Sigmoid colon (tissue), 7 donors: ENCODE measurements around the gene POLR1C. TPM values are rescaled to one million over a fixed set of nuclear protein-coding genes. Genes with fewer than 3 reads are reported as not detected.

ENCODE experiments used
- DNase-seq: peaks from one replicate; pipeline ENCODE4 v3.0.0-alpha.2; 2019
- H3K27ac ChIP-seq, 4 donors: fragments of 200-600 bp; sonication (generic); one replicate each; pipeline ENCODE4 v1.5.1; 2016 to 2019; ENCODE audit warnings: mild to moderate bottlenecking in 1 of 4
- H3K27me3 ChIP-seq, 3 donors: fragments of 200-600 bp; sonication (generic); one replicate each; pipeline ENCODE4 v1.5.1; 2019; ENCODE audit warnings: mild to moderate bottlenecking in 1 of 3
- H3K36me3 ChIP-seq, 4 donors: fragments of 200-600 bp; sonication (generic); one replicate each; pipeline ENCODE4 v1.5.1; 2016 to 2019
- H3K4me1 ChIP-seq, 4 donors: fragments of 200-600 bp; sonication (generic); one replicate each; pipeline ENCODE4 v1.5.1; 2017 to 2019
- H3K4me3 ChIP-seq, 4 donors: fragments of 200-600 bp; sonication (generic); one replicate each; pipeline ENCODE4 v1.5.1; 2017 to 2019; ENCODE audit warnings: mild to moderate bottlenecking in 2 of 4, moderate library complexity in 1 of 4
- H3K9me3 ChIP-seq, 4 donors: fragments of 200-600 bp in 3 of 4; sonication (generic) in 3 of 4; one replicate each; pipeline versions ENCODE4 v1.5.1 to v1.6.1; 2013 to 2019
- EP300 ChIP-seq, 4 donors: sonication (generic); formaldehyde crosslinking; IDR thresholded peaks; one replicate each; pipeline ENCODE4 v1.6.1; 2017; ENCODE audit warnings: antibody characterized with exemption in 4 of 4
- POLR2A ChIP-seq, 2 donors: fragments of 450-650 bp; IDR thresholded peaks; one replicate each; pipeline ENCODE4 v1.6.1; 2016; ENCODE audit warnings: antibody characterized with exemption in 2 of 2, mild to moderate bottlenecking in 2 of 2, moderate library complexity in 2 of 2
- POLR2AphosphoS5 ChIP-seq, 4 donors: sonication (generic); formaldehyde crosslinking; IDR thresholded peaks; one replicate each; pipeline ENCODE4 v1.6.1; 2017; ENCODE audit warnings: antibody characterized with exemption in 4 of 4
- WGBS, 2 donors: extraction: QIAGEN DNeasy Blood & Tissue Kit; methylation state at CpG; one replicate each; pipeline ENCODE4 v1.1.7; 2013; 5-methylcytosine and 5-hydroxymethylcytosine counted together
- intact Hi-C: fragments of 100-400 bp; cut with DNase I; formaldehyde crosslinking; loops from one replicate; pipeline ENCODE4 v1.15.1; 2023
- polyA plus RNA-seq, 3 donors: library from polyadenylated mRNA; stranded (reverse); fragments of 200-250 nt; gene quantifications; one replicate each; pipeline ENCODE4 v1.2.3, GENCODE V29; 2013
- total RNA-seq, 4 donors: library from RNA; depleted of rRNA; stranded (reverse); fragments of >200 nt; gene quantifications; one replicate each; pipeline ENCODE4 v1.1.0, GENCODE V29; 2016
- TF ChIP-seq, protein P1 (sequence below), 4 experiments: fragments of 450-650 bp in 3 of 4; fragments of 200-600 bp in 1 of 4; IDR thresholded peaks; one replicate each; pipeline ENCODE4 v1.5.1; 2016 to 2019; ENCODE audit warnings: antibody characterized with exemption in 4 of 4, mild to moderate bottlenecking in 3 of 4, moderate library complexity in 2 of 4
- donor health status: healthy with polysubstance abuse.
- donor health status: Bipolar disorder and iron deficiency.
- donor health status: healthy.

Gene POLR1C
- total and polyA plus RNA-seq, 7 donors = 11.9 to 39.5 (median 18.2) TPM

DNA sequence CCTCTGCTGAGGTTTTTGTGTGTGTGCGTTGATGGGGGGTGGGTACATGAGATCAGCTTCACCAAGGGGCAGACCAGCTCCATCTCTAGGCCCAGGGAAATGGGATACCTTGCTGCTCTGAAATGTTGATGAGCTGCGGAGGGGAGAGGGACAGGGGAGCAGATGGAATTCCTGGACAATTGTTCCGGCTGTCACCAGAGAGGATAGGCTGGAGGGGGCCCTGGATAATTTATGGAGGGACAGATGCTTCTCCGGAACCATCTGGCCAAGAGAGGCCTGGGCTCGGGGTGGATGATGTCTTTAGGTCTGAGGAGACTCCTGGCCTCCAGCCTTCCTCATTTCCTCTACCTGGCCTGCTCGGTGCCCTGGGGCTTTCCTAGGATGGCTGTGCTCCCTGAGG lies 41.4 kb upstream of the POLR1C start:
- H3K4me1 ChIP-seq = peaks cover 0 to 32% (median 20%) of the 10 kb centered on the region in 4 donors
- no peak overlapping the region for H3K27ac ChIP-seq
- no peaks in the 10 kb centered on the region for H3K36me3 ChIP-seq
- 82 to 87% methylated on average over 6 of the region's 6 CpGs for WGBS, 2 donors
- intact Hi-C loops = no loop called here
- no peak overlapping the region for H3K4me3 ChIP-seq
- no peaks in the 10 kb centered on the region for H3K9me3 ChIP-seq
- TF ChIP-seq POLR2AphosphoS5 (IDR thresholded peaks at IDR 0.05) = no peak
- TF ChIP-seq, protein P1, sequence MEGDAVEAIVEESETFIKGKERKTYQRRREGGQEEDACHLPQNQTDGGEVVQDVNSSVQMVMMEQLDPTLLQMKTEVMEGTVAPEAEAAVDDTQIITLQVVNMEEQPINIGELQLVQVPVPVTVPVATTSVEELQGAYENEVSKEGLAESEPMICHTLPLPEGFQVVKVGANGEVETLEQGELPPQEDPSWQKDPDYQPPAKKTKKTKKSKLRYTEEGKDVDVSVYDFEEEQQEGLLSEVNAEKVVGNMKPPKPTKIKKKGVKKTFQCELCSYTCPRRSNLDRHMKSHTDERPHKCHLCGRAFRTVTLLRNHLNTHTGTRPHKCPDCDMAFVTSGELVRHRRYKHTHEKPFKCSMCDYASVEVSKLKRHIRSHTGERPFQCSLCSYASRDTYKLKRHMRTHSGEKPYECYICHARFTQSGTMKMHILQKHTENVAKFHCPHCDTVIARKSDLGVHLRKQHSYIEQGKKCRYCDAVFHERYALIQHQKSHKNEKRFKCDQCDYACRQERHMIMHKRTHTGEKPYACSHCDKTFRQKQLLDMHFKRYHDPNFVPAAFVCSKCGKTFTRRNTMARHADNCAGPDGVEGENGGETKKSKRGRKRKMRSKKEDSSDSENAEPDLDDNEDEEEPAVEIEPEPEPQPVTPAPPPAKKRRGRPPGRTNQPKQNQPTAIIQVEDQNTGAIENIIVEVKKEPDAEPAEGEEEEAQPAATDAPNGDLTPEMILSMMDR (IDR thresholded peaks at IDR 0.05) = no peak
- TF ChIP-seq EP300 (IDR thresholded peaks at IDR 0.05) = no peak
- TF ChIP-seq POLR2A (IDR thresholded peaks at IDR 0.05) = no peak
- no peak for DNase-seq
- peaks cover 0 to 2% (median 0%) of the 10 kb centered on the region in 3 donors for H3K27me3 ChIP-seq

DNA sequence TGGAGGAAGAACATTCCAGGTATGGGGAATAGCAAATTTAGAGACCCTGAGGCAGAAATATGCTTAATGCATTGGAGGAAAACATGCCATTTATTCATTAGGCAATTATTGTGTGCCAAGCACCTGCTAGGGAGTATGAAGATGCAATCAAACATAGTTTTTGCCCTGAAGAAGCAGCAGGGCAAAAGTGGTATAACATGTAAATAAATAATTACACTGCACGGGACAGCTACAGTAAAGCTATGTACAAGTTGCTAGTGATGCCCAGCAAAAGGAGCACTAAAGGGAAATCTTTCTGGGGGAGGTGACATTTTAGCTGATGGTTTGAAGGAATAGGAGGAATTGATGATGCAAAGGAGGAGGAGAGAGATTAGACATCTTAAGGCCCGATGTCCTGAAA lies 40.1 kb upstream of the POLR1C start:
- TF ChIP-seq POLR2AphosphoS5 (IDR thresholded peaks at IDR 0.05) (no peak), EP300 (IDR thresholded peaks at IDR 0.05) (no peak), POLR2A (IDR thresholded peaks at IDR 0.05) (no peak)
- TF ChIP-seq, protein P1 (IDR thresholded peaks at IDR 0.05) = no peak
- intact Hi-C loops = loop anchor here (2.0 kb wide), 2 partner anchors 30 to 48 kb away; no protein-coding TSS in a partner anchor
- peak overlapping the region in 3 of 4 donors; percentile 79 to 82 (median 82) for H3K4me3 ChIP-seq
- no peaks in the 10 kb centered on the region for H3K27me3 ChIP-seq
- peaks cover 0 to 32% (median 20%) of the 10 kb centered on the region in 4 donors for H3K4me1 ChIP-seq
- no peaks in the 10 kb centered on the region for H3K9me3 ChIP-seq
- 16 to 35% methylated on average over 2 of the region's 2 CpGs for WGBS, 2 donors
- no peak for DNase-seq
- H3K36me3 ChIP-seq = no peaks in the 10 kb centered on the region
- H3K27ac ChIP-seq = peak overlapping the region; percentile 69 to 87 (median 85)

DNA sequence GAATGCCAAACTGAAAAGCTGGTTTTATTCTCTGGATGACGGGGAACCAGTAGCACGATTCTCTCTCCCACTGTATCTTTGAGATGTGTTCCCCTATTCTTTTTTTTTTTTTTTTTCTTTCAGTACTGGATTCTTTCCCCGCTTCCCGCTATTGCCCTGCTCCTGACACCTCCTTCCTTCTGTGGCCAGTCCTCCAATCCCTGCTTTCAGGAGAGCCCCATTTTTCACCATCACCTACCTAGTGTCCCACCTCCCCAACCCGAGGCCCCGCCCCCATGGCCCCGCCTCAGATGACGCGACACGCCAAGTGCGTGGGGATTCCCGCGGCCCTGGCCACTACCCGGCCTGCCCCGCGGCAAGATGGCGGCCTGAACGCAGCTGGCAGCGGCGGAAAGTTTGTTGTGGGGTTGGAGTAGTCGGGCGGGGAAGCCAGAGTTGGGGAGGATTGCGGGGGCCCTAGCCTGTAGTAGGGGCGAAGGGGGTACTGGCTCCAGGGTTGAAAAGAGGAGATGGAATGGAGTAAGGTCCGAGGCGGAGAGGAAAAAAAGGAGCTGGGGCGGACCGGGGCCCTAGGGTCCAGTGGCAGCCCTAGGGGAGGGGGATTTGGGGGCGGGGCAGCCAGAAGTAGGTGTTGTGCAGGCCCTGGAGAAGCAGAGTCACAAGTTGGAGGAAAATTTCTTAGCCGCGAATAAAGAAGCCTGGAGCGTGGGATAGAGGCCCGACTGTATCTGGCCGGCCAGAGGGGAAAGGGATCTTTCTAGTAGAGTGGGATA lies 39.5 kb upstream of the POLR1C start, which contains the start of gene TJAP1:
TJAP1 (plus strand) TSS at position 336 of the 773 bp plus-strand sequence. CDS start 21,432 bp downstream, outside the sequence.
- peak; percentile 96 for DNase-seq
- Histone ChIP-seq H3K27me3 (no peaks in the 10 kb centered on the region), H3K4me1 (peaks cover 0 to 32% (median 20%) of the 10 kb centered on the region in 4 donors), H3K36me3 (no peaks in the 10 kb centered on the region), H3K9me3 (no peaks in the 10 kb centered on the region), H3K27ac (peak within 1 kb of the TSS; percentile 69 to 87 (median 85)), H3K4me3 (peak within 1 kb of the TSS; percentile 59 to 82 (median 80))
- 1% methylated on average over 34 of the region's 34 CpGs for WGBS, 2 donors
- intact Hi-C loops = loop anchor here (2.0 kb wide), 2 partner anchors 29 to 49 kb away; no protein-coding TSS in a partner anchor
- TF ChIP-seq, protein P1 (IDR thresholded peaks at IDR 0.05) = no peak
- peak; percentile 82 to 95 (median 92) for TF ChIP-seq POLR2AphosphoS5 (IDR thresholded peaks at IDR 0.05)
- TF ChIP-seq POLR2A (IDR thresholded peaks at IDR 0.05) = peak; percentile 54 to 74
- TF ChIP-seq EP300 (IDR thresholded peaks at IDR 0.05) = no peak

DNA sequence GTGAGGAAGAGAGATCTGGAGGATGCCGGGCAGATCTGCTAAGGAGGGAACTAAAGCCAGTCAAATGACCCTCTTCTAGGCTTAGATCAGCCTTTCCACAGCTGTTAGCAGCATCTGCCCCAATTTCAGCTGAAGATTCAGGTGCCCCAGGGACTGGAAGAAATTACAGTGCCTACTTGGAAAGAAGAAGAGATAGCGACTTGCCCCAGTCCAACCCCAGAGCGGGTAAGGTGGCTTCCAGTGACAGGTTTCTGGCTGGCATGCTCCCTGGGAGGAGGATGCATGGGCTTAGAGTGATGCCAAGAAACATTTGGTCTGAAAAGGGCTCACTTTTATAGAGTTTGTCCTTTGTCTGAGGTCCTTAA lies 38.9 kb upstream of the POLR1C start:
- H3K4me1 ChIP-seq = peaks cover 0 to 32% (median 20%) of the 10 kb centered on the region in 4 donors
- H3K9me3 ChIP-seq = no peaks in the 10 kb centered on the region
- WGBS, 2 donors = 5 to 22% methylated on average over 3 of the region's 3 CpGs
- H3K27me3 ChIP-seq = no peaks in the 10 kb centered on the region
- intact Hi-C loops = no loop called here
- TF ChIP-seq, protein P1 (IDR thresholded peaks at IDR 0.05) = no peak
- TF ChIP-seq EP300 (IDR thresholded peaks at IDR 0.05) (no peak), POLR2A (IDR thresholded peaks at IDR 0.05) (no peak), POLR2AphosphoS5 (IDR thresholded peaks at IDR 0.05) (no peak)
- peak overlapping the region; percentile 59 to 82 (median 80) for H3K4me3 ChIP-seq
- H3K27ac ChIP-seq = peak overlapping the region; percentile 69 to 87 (median 85)
- H3K36me3 ChIP-seq = no peaks in the 10 kb centered on the region
- DNase-seq = no peak
